HG03064 (cell line): ENCODE measurements around the gene FYB1.

Experiments
- ATAC-seq: cut with Tn5 transposase; IDR thresholded peaks from one replicate; pipeline ENCODE4 v1.9.1; 2021; ENCODE audit warnings: low read depth; ENCODE audit not compliant: unreplicated experiment

FYB1 gene

DNA sequence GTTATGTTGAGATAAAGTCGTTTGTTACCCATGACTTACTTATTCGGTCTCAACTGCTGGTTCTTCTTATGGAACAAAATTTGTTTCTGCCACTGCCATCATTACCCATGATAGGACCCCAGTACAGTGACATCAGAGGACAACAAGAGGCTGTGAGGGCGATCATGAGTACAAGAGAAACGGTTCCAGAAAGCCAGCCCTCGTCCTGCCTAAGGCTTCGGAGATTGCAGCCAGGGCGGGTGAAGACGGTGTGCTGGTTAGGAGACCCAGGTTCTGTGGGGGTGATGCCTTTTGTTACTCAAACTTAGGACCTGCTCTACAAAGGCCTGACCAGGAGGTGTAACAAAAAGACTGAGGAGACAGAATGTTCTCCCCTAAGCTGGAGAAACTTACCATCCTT is 10.9 kb downstream of the FYB1 start:
- ATAC-seq: no peak

DNA sequence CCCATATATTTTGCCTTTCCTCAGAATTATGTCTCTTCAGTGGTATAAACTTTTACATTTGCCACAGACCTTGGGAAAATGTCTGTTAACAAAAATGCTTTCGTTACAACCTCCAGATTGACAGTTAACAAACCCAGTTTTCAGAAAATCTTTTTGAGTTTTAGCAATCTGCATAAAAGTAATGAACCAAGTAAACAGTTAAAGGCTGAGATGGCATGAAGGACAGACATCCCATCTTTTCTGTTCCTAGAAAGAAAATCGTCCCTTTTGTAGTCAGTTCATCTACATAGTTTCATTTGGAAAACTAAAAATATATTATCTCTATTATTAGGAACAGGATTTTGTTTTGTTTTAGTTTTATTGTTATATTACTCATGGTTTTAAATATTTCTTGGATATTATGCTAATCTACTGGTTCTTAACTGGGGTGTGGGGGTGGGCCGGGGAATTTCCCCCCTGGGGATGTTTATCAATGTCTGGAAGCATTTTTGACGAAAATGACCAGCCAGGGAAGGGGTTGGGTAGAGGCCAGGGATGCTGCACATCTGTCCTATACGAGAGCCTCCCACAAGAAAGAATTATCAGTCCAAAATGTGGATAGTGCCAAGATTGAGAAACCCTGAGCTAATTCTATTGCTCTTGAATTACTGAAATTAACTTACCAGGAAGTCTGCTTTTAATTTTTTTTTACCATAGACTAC is 11.9 kb downstream of the FYB1 start:
- no peak for ATAC-seq

DNA sequence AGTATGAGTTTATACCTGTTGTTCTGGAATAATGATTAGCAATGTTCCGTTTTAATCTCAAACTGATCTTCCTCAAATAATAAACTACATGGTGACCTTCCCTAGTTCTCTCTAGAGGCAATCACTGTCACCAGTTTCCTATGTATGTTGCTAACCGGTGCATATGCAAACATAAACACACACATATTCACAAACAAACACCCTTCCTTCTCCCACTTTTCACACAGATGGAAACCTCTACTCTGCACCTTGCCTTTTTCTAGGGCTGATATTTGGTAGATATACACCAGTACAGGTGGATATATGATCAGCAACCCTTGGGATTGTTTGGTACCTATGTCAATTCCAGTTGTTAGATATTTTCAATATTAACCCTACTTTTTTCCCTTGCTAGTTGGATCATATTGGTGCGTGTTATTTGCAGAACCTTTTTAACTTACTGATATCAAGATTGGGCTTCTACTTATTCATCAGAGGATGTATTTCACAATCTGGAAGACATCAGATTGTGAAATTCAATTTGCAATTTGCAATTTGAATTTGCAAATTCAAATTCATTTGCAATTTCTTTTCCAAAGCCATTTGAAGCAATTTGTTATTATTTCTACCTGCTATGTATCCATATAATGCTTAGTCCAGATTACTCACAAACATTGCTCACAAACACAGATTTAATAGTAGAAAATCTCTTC is 12.6 kb downstream of the FYB1 start:
- ATAC-seq: no peak

DNA sequence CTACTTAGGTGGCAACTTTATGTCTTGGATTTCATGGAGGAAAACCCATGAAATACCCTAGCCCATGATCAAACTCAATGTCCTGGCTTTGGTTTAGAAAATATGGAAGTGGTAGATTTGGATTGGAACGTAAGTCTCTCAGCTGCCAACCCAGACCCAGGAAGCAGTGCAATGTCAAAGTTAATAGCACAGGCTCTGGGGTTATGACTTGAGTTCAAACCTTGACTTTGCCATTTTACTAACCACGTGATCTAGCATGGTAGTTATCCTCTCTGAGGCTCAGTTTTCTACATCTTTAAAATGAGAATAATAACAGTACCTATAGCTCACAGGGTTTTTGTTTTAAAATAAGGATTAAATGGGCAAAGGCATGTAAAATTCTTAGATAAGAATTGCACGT is 13.8 kb downstream of the FYB1 start:
- ATAC-seq: no peak

DNA sequence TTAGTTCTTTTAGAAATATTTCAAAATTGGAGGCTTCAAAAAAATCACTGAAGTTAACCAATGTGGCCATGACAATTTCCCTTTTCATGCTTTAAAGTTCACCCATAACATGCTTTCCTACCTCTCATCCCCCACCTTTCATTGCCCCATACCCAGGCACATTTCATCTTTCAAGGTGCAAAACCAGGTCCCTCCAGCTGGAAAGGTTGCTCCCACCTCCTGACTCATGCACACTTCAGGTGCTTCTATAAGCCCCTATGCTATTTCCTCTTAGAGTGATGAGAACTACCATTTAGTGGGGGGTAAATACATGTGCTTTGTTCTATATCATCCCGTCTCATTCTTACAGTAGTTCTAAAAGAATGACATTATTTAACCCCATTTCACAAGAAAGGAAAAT is 15.4 kb downstream of the FYB1 start:
- ATAC-seq: no peak

DNA sequence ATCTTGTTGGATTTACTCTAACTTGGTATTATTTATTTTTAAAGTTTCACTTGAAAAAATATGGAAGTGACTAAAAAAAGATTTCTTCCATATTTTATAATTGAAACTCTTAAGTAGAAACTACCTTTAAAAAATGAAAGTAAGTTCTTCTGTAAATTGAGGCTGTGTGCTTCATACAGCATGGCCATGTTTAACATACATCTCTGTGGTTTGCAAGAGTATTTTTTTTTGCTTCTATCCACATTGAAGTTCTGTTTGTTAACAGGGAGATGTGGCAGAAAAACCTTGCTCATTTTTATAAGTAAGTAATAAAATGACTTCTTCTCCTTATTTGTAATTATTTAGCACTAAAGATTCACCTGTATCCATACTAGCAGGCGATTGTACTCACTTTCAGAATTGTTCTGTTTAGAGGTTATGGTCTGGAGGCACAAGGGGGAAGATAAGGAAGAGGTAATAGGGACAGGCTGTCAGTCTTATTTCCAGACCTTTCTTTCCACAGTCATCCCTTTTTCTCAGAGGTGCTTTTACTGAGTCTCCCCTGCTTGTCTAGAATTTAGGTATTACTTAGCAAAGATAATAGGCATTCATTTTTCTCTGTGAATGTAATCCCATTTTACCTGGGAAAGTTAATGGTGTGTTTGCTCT is 16.0 kb downstream of the FYB1 start:
- ATAC-seq: no peak

DNA sequence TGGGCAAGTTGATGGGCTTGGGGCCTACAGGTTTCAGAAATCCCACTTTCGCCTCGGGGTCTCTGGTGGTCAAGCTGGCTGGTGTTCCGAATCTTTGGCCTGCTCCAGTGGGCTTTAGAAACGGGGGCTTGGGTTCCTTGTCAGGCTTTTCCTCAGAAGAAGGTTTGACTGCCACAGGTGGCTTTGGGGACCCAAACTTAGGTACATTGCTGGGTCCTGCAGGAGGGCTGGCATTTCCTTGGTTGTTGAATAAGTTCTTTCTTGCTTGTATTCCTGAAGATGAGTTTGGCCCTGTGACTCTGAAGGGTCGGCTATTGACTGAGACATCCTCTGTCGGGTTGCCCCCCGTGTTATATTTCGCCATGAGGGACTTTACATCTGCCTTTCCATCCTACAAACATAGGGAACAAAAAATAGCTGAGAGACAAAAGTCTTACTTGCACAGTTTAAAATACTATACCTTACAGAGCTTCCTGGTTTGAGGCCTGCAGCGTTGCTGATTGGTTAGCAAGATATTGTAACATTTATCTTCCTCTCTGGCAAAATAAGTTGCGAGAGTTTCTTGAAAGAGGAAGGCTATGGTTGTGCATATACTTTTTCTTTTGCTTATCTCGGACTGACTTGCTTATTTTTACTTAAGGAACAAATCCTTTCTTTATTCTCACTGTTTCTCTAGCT is 16.6 kb downstream of the FYB1 start:
- no peak for ATAC-seq

DNA sequence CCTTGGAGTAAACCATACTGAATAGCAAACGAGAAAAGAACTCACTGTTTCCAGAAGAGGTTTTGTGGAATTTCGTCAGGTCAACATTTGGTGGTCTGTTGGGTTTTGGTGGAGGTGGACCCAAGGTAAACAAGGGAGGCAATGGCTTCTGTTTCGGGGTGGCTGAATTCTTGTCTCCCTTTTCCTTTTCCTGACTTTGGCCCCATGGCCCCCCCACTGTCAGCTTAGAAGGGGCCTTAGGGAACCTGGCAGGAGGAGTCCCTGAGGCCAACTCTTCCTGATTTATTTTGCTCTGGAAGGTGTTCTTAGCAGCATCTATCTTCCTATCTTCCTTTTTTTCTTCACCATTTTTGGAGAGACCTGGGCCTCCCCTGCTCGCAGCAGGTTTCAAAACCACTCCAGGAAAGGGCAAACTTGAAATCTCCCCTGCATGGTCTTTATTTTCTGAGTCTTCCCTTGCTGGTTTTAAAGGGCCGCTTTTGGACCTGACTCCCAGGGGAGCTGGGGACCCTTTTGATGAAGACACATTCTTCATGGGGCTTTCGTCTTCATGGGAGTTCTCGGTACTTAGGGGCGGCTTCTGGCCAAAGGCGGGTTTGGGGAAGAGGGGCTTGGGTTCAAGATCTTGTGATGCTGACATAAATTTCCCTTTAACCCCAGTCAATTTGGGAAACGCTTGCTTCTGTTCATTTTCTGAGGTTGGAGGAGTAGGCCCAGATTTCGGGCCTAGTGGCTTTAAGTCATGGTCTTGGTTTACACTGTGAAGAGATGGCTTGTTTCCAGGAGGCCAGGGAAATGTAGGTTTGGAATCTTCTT is 17.4 kb downstream of the FYB1 start:
- ATAC-seq: no peak

DNA sequence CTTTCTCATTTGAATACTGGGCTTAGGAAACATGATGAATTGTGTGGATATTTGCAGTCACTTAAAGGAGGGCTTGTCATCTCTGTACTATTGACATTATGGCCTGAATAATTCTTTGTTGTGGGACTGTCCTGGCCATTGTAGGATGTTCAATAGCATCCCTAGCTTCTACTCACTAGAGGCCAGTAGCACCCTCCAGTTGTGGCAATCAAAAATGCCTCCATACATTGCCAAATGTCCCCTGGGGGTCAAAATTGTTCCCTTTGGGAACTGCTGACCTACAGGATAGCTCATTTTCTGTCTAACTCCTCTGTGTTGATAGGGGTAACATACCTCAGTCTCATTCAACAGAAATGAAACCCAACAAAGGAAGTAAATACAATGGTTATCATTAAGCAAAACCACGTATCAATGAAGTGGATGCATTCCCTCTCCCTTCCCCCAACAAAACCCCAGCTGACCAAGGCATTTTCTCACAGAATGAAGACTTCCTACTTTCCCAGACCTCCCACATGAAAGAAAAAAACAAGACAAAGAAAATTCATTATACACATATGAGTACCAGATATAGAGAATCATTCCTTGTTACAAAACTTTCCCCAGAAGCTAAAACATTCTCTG is 18.1 kb downstream of the FYB1 start:
- no peak for ATAC-seq

DNA sequence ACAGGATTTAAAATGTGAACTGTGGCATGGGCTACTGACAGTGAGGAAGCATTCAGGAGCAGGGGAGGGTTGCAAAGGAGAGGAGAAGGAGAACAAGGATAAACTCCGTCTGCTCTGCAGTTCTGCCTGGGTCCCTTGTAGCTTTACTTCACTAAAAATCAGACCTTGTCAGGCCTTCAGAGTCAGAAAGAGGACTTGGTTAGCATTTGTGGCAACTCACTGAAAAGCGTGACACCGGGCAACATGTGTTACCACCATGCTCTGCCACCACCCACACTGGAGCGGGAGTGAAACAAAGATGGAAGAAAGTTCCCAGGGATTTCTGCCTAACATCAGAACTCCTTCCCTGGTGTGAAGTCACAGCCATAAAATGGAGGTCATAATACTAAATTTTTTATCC is 19.3 kb downstream of the FYB1 start:
- ATAC-seq: no peak

DNA sequence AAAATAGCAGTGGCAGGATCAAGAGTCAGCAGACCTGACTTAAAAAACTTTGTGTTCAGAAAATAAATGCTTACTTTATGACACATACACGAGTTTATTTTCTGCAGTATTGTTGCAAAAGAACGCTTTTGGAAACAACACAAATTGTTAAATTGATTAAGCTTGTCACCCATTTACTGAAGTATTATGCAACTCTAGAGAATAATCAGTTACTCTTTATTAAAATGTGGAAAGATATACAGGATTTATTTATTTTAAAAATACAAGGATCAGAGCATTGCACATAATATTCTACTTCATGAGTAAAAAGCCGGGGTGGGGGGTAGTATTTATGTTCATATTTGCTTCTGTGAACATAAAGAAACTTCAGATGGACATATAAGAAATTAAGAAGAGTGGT is 20.0 kb downstream of the FYB1 start:
- ATAC-seq: no peak

DNA sequence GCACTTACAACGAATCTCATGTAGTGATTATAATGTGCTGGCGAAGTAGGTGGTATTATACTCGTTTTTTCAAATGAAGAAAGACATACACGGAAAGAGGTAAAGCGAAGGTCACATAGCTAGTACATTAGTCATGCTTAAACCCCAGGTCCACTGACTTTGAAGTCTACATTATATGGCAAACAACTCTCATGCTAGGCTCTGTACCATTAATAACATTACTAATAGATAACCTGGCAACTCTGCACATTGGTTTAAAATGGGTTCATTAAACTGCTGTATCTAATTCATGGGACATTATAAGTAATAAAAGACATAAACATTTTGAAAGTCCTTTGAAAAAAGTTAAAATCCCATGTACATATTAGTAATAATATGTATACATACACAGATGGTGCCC is 21.2 kb downstream of the FYB1 start:
- ATAC-seq: no peak

DNA sequence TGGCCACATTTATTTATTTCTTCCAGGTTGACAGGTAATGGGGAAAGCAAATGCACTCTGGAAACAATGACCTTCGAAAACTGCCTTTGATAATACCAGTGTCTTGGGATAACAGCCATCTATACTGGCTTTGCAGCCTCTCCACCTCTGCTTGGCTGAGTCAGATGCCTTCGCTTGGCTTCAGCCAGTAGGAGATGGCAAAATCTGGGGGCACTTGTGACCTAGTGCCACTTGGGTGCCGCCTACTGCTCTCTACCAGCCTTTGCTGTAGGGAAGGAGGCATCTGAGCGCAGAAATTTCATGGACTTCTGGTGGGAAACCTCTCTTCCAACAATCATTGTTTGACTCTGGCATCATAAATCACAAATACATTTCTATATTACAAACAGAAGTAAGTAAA is 21.8 kb downstream of the FYB1 start:
- no peak for ATAC-seq

DNA sequence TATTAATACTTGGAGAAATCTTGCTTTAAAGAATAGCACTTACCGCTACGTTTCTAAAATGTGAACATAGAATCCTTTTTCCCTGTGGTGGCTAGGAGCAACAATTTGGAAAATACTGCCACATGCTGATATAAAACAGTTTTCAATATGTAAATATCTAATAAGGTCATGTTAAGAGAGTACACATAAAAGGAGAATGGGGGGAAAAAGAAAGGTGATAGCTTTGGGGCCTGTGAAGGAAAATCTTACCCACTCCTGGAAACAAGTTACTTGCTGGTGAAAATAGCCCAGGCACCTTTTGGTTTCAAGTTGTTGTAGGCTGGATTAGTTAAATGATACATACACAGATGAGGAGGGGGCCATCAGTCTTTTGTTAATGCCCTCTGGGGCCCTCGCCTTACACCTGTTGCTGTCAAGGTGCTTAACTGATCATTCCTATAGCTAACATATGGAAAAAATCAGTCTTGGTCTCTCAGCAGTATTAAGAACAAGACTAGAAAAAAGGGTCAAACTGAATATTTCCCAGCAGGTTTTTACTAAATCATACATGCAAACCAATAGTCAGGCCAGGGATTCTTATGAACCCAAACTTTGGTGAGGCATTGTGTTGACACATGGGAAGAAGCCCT is 24.1 kb downstream of the FYB1 start:
- no peak for ATAC-seq

DNA sequence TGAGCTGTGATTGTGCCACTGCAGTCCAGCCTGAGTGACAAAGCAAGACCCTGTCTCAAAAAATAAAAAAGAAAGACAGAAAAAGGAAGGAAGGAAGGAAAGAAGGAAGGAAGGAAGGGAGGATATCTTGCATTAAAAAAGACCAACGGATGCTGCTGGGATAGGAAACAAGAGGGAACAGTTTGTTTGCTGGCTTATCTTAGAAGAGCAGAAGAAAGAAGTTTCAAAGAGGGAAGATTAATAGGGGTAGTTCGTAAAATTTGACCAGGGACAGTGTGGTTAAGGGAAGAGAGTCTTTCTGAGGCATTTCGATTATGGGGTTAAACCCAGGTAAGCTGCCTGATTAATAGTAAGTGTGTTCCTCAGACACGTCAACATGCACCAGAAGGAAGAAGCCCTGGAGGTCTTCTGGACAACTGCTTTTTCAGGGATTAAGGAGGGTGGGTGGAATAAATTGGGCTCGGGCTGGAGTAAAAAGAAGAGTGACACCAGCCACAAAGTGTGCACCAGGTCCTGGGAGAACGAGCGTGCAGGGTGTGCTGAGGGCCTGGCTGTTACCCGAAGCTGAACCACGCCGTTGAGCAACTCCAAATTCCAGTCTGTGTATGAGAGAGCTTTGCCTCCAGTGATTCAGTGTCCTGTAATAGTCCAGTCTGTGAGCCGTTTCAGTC is 24.8 kb downstream of the FYB1 start:
- ATAC-seq: no peak

DNA sequence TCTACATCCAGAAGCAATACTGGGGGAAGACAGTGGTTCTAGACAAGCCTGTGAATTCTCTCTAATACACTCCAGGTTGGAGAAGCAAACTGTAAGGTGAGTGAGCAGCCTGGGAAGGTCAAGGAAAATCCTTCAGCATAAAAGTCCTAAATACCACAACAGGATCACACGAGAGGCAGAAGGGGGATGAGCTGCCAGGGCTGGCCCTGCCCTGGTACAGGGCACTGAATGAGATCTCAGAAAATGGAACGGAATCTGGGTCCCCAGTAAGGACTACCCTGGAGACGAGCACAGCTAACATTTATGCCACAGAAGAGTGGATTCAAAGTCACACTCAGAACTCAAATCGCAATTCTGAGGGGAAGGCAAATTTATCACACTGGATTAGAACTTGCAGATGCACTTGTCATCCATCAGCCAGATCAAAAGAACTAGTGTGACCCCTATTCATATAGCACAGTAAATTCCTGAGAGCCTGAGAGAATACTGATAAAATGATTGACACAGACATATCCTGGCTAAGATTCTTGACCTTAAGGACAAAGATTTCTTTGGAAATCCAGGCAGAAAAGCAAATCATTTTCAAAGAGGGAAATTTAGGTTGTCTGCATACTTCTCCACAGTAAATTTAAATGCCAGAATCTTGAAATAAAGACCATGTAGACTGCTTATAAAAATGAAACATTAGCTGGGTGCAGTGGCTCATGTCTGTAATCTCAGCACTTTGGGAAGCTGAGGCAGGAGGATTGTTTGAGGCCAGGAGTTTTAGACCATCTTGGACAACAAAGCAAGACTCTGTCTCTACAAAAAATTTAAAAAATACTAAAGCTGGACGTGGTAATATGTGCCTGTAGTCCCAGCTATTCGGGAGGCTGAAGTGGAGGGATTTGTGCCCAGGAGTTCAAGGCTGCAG is 25.6 kb downstream of the FYB1 start:
- ATAC-seq: no peak

DNA sequence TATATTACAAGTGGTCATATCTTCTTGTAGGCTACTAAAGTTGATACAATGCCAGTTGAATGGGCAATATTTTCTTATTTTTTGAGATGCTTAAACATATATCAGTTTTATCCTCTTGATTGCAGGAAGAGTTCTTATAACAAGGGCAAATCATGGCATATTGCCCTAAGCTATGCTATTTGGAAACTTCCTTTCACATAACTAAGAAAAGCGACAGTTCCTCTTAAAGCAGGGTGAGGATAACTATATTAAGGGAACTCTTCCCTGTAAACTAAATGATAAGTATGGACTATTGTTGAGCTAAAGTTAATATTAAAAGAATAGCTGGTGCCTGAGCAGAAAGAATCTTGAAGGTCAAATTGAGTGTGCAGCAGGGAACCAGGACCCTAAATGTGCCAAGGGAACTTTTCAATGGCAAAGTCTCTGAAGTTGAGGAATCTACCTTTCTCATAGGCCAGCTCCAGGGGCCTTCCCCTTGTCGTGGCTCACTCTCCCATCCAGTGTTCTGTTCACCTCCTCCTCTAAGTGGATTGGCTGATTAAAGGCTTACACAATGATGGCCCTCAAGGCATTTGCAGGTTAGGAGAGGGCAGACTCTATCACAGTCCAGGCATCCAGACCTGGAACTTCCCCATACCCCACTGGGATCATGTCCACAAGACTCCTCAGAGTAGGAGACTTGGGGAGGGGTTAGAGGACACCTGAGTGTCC is 26.8 kb downstream of the FYB1 start:
- ATAC-seq: no peak

DNA sequence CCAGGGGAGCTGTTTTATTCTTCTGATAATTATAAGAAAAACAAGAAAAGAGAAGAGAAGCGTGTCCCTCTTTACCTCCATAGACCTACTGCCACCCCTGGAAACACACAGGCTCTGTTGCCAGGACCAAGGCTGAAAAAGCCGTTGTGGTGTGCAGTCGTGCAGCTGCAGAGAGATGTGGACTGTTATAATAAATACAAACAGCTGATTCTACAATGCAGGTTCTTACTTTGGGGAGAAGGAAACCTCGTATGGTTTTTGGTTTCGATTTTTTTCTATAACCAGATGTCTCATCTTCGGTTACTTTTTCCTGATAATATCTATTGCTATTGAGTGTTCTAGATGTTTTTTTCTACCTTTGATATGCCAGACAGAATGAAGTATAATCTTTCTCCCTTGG is 28.1 kb downstream of the FYB1 start:
- no peak for ATAC-seq
